Effector CD8-positive, alpha-beta T cell (primary cell): ENCODE results near the gene DNAH10.
"Not testable (repeated sequence)": the region's sequence is repeated elsewhere in the genome, so short reads cannot be mapped to it uniquely, and the experiment has no call there.

Source experiments
- DNase-seq: peaks from one replicate; lab custom pipeline; 2025; lab: John Stamatoyannopoulos, UW

The DNAH10 gene

DNA sequence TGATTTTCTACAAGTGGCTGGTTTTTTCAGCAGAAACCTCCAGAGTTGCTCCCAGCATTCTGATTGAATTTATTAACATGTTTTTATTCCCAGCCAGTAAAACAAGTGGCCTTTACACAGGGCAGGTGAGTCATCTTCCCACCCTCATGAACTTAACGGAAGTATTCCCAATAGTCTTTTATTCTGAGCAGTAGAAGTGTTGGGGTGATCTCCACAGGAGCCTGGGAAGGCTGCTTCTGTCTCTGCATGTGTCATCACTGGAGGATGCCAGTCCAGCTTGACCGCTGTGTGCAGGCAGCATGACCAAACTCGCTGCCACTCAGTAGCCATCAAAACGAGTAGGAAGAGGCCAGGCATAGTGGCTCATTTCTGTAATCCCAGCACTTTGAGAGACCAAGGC is 13.4 kb upstream of the DNAH10 start:
- DNase-seq: no peak

DNA sequence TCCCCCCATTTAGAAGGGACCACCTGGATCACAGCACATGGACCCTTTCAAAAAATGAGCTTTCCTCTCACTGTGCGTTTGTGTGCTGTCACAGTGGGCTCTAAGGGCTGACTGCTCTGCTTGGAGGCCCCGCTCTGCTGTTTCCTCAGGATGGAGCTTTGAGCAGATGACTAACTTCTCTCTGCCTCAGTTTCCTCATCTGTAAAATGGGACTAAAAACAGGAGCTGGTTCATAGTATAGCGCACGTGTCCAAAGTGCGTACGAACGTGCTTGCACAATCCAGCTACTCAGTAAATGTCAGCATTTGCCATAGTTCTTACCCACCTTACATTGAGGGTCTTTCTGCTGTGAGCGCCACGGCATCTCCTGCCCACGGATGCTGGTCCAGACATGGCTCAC is 12.7 kb upstream of the DNAH10 start:
- no peak for DNase-seq

DNA sequence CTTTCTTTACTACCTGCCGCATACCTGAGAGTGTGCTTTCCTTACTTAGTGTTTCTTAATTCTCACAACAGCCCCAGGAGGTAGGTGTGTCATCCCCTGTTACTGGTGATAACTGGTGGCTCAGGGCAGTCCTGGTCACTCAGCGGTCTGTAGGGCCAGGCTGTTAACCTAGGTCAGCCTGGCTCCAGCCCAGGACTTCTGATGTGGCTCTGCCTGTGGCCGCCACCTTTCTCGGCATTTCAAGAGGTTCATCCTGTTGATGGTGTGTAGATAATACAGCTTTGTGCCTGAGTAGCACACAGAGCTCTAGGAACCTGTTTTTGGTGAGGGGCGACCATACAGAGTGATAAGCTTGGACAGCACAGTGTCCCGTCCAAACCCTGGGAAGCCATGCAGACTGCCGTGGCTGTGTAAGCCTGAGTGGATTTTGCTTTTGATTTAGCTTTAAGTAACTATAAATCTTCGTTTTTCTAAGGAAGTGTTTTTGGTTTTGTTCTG is 11.9 kb upstream of the DNAH10 start:
- DNase-seq: no peak

DNA sequence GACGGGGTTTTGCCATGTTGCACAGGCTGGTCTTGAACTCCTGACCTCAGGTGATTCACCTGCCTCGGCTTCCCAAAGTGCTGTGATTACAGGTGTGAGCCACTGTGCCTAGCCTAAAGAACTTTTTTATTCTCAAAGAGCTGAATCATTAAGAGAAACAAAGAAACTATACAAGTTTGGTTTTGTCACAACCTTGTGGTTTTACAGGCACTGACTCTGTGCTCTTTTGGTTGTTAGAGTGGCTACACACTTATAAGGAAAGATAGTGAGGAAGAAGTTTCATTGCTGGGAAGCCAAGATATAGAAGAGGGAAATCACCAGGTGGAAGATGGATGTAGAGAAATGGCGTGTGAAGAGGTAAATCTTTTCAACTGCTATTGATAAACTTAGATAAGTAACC is 10.1 kb upstream of the DNAH10 start:
- no peak for DNase-seq

DNA sequence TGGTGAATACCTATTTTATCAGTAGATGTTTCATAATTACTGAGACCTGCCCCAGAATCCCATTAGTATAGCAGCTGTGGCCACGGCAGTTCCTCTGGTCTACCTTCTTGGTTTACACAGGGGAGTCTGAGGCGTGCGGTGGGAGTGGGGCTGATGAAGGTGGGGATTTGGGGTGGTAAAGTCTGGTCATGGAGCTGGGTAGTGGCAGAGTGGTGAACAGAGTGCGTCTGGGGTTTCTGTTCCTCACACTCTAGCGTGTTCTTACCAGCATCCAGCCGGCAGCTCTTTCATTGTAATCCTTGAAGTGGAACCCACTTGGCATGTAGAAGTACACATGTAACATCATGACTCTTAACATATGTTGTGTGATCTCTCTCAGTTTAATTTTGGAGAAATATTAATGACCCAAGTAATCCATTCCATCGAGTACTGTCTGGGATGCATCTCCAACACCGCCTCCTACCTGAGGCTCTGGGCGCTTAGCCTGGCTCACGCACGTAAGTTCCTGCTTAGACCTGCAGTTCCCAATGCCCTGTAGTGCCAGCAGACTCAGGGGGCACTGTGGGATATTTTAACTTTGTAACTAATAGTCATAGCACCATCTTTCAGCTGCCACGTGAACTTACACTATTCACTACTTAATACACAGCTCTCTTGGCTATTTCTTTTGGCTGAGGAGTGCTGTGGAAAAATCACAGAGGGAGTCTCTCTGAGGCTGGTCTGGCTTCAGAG is 7.9 kb upstream of the DNAH10 start:
- no peak for DNase-seq

DNA sequence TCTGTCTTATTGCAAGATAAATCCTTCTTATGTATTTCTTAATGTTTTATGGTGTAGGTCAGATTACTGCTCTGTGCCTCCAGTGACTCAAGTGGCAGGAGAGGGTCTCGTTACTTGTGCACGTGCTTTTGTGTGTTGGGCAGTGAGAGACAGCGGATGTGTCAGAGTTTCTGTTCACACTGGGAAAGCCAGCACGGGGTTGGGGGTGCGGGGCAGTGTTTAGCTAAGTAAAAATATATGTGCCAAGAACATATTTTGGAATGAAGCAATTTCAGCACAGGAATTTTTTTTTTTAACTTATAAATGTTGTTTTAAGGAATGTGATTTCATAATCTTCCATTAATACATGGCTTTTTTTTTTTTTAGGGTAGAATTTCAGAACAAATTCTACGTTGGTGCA is 4.5 kb upstream of the DNAH10 start:
- DNase-seq: no peak

DNA sequence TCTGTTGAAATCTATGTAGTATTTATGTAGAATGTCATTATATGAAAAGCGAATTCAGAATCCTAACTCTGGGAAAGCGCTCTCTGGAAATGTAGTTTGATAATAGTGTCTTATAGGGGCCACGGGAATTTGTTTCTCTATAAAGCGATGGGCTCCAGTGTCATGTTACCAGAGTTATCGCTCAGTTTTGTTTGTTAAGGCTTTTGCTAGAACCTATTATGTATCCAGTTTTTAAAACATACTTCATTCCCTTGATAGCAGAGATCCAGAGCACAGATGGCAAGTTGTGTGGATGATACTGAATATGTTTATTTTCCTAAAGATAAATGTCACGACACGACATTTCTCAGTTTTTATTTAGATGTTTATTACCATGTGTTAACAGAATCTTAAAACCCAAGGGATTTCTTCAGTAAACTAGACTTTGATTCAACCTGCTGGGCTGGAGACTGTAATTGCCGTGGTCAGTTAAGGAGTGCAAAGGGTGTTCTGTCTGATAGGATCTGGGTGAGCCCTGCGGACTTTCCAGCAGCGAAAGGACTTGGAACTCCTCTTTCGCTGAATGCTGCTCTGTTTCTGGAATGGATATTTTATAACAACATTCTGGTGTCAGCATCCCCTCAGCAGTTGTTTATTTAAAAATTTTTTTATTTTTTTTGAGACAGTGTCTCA is 1.7 kb upstream of the DNAH10 start:
- no peak for DNase-seq

DNA sequence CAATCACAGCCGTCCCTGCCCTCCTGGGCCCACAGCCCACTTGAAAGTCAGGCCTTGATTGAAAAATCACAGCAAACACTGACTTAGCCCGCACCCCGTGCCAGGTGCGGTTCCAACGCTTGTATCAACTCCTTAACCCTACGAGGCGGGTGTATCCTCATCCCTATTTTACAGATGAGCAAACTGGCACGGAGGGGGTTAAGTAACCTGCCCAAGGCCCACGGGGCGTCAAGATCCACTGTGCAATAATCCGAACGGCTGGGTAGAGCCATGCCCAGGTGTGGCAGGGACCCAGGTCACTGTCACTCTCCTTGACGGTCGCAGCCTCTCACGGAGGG is 583 bp downstream of the DNAH10 start:
- DNase-seq: no peak

DNA sequence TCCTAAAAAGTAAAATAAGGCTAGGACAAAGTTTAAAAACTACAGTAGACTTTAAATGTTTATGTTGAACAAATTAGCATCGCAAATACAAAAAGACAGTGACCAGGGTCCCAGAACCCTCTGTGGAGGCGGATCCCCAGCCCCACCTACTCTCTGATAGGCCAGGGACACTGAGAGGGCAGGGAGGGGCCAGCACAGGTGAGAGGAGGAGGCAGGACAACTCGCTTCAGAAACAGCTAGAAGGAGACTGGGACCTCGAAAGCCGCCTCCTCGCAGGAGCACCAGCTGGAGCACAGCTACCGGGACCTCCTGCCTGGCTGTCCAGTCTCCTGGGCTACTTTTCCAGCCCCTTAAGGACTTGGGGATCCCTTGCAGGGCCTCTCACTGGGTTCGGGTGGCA is 992 bp downstream of the DNAH10 start:
- no peak for DNase-seq

DNA sequence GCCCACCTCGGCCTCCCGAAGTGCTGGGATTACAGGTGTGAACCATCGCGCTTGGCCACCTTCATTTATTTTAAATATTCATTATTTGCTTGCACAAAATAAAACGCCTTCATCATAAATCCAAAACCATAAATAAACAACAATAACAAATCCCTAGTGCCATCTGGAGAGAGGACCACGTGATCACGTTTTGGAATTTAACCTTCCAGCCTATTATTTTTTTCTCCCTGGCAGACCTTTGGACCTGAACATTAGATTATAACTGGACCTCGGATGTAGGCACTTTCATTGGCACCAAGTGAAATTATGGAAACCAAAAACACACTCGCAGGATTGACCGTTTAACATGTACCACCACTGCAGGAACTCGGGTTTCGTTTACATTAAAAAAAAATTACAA is 2.0 kb downstream of the DNAH10 start:
- no peak for DNase-seq

DNA sequence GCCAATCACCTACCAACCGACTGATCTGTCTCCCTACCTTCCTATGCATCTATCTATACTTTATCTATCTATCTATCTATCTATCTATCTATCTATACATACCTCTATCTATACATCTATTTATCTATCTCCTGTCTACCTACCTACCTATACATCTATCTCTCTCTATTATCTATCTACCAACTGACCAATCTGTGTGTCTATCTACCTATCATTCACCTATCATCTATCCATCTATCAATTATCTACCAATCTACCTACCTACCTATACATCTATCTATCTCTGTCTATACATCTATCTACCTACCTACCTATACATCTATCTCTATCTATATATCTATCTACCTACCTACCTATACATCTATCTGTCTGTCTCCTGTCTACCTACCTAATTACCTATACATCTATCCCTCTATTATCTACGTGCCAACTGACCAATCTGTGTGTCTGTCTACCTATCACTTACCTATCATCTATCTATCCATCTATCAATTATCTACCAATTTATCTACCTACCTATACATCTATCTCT is 3.5 kb downstream of the DNAH10 start:
- DNase-seq: no peak

DNA sequence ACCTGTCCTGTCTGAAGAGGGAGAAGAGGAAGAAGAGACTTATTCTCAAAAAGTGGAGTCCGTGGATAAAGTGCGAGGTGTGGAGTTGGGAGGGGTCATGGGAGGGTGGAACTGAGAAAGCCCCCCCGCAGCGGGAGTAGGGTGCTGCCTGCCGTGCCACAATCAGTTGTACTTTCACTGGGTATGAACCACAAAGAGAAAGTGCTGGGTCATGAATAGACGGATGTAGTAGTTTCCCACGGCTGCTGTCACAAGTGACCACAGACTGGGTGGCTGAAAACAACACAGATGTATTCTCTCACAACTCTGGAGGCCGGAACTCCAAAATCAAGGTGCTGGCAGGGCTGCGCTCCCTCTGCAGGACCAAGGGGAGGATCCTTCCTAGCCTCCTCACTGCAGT is 5.5 kb downstream of the DNAH10 start:
- DNase-seq: no peak

DNA sequence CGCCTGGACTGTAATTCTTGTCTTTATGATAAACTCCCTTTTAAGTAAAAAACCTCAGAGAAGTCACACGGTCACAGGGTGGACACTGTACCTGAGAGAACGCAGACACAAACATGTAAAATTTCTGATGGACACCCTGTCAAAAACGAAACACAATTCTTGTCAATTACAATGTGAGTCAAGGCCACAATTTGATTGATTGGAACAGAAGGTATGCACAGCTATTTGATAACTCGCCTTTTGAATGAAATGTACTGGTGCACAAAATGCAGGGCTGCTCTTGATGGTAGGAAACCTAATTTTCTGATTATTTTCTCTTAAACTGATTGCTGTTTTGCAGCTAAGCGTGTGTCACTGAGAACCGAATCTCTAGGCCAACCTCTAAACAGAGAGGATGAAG is 9.2 kb downstream of the DNAH10 start:
- no peak for DNase-seq

DNA sequence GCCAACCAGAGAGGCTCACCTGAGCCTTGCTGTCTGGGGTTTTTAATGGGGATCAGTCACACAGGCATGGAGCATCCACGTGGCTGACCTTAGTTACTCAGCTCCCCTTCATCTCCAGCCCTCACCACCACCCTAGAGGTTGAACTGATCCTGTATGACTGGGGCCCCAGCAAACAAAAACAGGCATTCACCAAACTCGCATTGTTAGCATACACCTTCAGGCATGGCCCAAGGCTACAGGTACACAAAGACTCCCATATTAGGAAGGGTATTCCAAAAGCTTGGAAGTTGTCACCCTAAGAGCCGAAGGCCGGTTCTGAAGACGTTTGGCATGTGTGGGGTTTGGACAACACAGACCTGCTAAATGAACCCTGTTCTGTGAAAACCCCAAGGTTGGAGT is 10.0 kb downstream of the DNAH10 start:
- DNase-seq: no peak

DNA sequence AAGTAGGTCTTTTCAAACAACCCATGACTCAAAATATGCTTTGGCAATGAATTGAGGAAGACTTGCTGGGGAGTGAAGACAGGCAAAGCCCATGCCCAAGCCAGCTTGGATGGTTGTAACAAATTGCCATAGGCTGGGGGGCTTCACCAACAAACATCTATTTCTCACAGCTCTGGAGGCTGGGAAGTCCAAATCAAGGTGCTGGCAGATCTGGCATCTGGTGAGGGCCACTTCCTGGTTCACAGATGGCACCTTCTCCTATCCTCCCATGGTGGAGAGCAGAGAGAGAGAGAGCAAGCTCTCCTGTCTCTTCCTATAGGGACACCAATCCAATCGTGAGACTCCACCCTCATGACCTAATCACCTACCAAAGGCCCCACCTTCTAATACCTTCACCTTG is 11.3 kb downstream of the DNAH10 start:
- no peak for DNase-seq

DNA sequence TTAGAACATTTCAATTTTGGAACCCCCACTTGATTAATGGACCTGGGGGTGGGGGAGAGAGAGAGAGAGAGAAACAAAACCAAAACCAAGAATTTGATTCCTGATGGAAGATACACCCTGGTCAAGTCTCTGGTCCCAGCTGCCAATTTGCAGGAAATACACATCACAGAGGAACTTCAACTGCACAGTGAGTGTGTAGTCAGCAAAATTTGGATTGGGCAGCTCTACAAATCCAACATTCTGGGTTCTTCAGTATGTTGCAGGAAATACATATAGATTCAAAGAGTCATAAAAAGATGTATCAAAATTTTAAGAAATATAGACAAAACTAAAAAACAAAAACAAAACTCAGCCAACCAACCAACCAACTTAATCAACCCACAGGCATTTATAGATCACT is 17.4 kb downstream of the DNAH10 start:
- no peak for DNase-seq

DNA sequence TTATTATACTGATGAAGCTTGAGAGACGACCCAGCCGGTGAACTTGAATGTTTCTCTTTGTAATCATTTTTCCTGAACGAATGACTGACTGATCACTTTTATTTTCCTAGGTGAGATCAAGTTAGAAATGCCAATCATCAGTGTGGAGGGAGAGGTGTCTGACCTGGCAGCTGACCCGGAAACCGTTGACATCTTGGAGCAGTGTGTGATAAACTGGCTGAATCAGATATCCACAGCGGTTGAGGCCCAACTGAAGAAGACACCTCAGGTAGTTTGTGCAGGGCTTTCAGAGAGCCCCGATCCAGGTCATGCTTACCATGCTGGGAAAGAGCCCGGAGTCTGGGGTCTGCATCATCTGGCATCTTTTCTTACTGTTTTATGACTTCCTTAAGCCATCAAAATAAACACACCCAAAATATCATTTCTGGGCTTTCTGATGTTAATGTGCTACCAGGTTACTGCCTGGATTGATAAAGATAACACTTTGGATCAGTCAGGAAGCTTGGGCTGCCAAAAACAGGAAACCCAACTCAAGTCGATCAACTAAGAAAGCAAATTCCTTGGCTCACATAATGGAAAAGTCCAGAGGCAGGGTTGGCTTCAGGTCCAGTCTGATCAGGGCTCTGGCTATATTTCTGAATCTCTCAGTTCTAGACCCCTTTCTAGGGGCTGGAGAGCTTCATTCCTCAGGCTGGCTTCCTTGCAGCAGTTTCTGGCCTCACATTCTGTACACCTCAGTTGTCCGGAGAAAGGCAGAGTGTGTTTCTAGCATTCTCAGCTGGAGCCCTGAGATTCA is 21.1 kb downstream of the DNAH10 start:
- no peak for DNase-seq

DNA sequence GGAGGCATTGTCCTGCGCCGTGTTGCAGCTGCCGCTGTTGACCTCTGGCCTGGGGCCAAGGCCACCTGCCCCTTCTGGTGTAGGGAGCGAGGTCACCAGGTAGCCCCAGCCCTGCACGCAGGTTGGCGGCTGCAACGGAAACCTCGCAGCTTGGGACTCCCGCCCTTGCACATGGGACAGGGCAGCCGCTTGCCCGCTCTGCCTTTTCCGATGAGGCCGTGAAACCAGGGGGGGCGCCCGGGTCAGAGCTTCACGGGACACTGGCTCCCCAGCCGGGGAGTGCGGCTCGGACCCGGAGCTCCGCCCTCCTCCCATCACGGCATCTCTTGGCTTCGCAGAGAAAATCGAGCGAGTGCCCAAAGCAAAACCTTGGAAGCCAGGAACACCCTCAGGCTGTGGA is 25.4 kb downstream of the DNAH10 start:
- no peak for DNase-seq

DNA sequence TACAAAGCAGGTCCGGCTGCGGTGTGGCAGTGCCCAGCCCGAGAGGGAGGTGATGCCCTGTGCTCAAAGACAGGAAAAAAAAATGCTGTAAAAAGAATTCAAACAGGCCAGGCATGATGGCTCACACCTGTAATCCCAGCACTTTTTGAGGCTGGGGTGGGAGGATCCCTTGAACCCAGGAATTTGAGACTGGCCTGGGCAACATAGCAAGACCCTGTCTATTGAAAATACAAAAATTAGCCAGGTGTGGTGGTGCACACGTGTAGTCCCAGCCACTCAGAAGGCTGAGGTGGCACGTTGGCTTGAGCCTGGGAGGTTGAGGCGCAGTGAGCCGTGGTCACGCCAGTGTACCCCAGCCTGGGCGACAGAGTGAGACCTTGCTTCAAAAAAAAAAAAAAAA is 26.4 kb downstream of the DNAH10 start:
- no peak for DNase-seq

DNA sequence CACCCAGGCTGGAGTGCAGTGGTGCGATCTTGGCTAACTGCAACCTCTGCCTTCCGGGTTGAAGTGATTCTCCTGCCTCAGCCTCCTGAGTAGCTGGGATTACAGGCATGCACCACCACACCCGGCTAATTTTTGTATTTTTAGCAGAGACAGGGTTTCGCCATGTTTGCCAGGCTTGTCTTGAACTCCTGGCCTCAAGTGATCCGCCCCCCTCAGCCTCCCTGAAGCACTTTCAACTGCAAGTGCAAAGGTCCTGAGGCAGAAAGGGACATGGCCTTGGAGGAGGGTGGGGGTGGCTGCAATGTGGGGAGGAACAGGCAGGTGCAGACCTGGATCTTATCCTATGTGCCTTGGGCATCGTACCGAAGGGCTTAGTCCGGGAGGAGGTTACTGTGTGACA is 27.3 kb downstream of the DNAH10 start:
- not testable (repeated sequence) for DNase-seq

DNA sequence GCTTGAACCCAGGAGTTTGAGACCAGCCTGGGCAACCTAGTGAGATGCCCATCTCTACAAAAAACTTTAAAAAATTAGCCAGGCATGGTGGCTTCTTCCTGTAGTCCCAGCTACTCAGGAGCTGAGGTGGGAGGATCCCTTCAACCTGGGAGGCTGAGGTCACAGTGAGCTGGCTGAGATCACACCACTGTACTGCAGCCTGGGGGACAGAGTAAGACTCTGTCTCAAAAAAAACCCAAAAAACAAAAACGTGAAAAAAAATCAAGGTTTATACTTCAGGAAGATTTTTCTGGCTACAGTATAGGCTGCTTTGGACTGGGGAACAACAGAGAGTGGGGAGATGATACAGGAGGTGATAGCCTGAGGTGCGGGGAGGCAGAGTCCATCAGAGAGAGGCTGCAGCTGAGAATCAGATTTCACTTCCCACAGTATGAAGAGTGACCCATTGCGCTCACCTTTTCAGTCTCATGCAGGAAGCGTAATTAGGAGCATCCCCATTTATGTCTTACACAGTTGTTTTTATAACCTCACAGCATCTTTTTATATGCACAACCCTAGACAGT is 28.9 kb downstream of the DNAH10 start:
- DNase-seq: no peak

DNA sequence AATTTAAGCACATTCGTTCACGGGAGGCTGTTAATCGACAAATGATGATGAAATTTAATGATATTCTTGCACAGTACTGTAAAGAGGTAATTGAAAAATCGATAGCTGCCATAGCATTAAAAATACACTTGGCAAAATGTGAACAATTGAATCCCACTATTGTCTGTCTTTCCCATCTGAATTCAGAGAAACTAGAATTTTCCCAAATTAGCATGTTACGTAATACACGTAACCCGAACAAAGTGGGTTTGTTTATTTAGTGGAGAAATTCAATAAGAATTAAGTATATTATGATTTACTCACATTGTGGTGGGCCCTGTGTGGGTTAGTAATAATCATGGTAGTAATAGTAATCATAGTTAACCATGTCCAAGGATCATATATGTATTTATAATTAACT is 31.9 kb downstream of the DNAH10 start:
- DNase-seq: no peak

DNA sequence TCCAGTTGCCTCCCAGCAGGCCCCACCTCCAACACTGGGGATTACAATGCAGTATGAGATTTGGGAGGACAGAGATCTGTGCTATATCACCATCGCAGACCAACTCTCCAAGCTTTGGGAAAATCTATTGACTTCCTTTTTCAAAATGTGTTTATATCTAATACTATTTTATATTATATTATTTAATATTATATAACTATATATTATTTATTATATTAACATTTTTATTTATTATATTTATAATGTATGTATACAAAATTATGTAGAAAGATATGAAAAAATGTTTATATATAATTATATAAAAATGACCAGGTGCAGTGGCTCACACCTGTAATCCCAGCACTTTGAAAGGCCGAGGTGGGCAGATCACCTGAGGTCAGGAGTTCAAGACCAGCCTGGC is 36.4 kb downstream of the DNAH10 start:
- DNase-seq: no peak
